Natural killer cell (primary cell): ENCODE data around the gene PREP. TPM values are rescaled to one million over a fixed set of nuclear protein-coding genes. Genes with fewer than 3 reads are reported as not detected.

Experiments
- ATAC-seq, 3 donors: fragments of 150-1000 bp in 2 of 3; fragments of 200-7000 bp in 1 of 3; cut with Tn5 transposase; 1 replicate in 1 of 3; 2 replicates in 2 of 3; pipeline ENCODE4 v1.10.0; 2021; ENCODE audit warnings: mild to moderate bottlenecking in 2 of 3, moderate library complexity in 2 of 3
- DNase-seq, 2 donors: peaks; one replicate each; pipeline versions ENCODE4 v3.0.0 to v3.0.0-alpha.2; 2013 to 2021; ENCODE audit warnings: mixed read lengths in 1 of 2
- H3K27ac ChIP-seq: one replicate; pipeline ENCODE4 v1.5.1; 2013; ENCODE audit warnings: mild to moderate bottlenecking, low read length
- H3K27me3 ChIP-seq: one replicate; pipeline ENCODE4 v1.6.1; 2013; ENCODE audit warnings: low read length; ENCODE audit not compliant: control insufficient read depth, insufficient read depth
- H3K36me3 ChIP-seq: one replicate; pipeline ENCODE4 v1.6.1; 2013; ENCODE audit warnings: low read length; ENCODE audit not compliant: control insufficient read depth, insufficient read depth
- H3K4me1 ChIP-seq: one replicate; pipeline ENCODE4 v1.6.1; 2013; ENCODE audit warnings: low read length; ENCODE audit not compliant: control insufficient read depth, insufficient read depth
- H3K4me3 ChIP-seq: one replicate; pipeline ENCODE4 v1.5.1; 2013; ENCODE audit warnings: low read length
- H3K9me3 ChIP-seq: one replicate; pipeline ENCODE4 v1.6.1; 2013; ENCODE audit warnings: low read length; ENCODE audit not compliant: control insufficient read depth, insufficient read depth
- H3K27ac Mint-ChIP-seq, 2 donors: one replicate each; pipeline ENCODE4 v1.8.0; 2022; ENCODE audit warnings: mild to moderate bottlenecking in 2 of 2, mixed read lengths in 2 of 2, moderate library complexity in 1 of 2
- H3K27me3 Mint-ChIP-seq, 2 donors: one replicate each; pipeline ENCODE4 v1.8.0; 2022; ENCODE audit warnings: low read depth in 2 of 2, mixed read lengths in 2 of 2
- H3K36me3 Mint-ChIP-seq: one replicate; pipeline ENCODE4 v1.8.0; 2022; ENCODE audit warnings: mixed read lengths
- H3K4me1 Mint-ChIP-seq, 2 donors: one replicate each; pipeline ENCODE4 v1.8.0; 2022; ENCODE audit warnings: mixed read lengths in 2 of 2
- H3K4me3 Mint-ChIP-seq: one replicate; pipeline ENCODE4 v1.8.0; 2022; ENCODE audit warnings: mild to moderate bottlenecking, moderate library complexity, mixed read lengths
- H3K9me3 Mint-ChIP-seq, 2 donors: one replicate each; pipeline ENCODE4 v1.8.0; 2022; ENCODE audit warnings: mixed read lengths in 2 of 2
- WGBS: methylation state at CpG from one replicate; pipeline ENCODE4 v1.1.7; 2013; ENCODE audit warnings: missing lambda C conversion rate; ENCODE audit not compliant: insufficient coverage; 5-methylcytosine and 5-hydroxymethylcytosine counted together
- intact Hi-C: fragments of 100-400 bp; cut with micrococcal nuclease; formaldehyde crosslinking; loops from one replicate; pipeline ENCODE4 v1.14.2; 2022
- total RNA-seq, 4 donors: library from RNA; stranded (reverse); fragments of 120-200 nt in 1 of 4; gene quantifications; one replicate each; pipeline versions ENCODE4 v1.2.3 to v1.2.4, GENCODE V29; 2013 to 2022
- TF ChIP-seq, protein P1 (sequence below): fragments of 200-600 bp; IDR thresholded peaks from one replicate; pipeline ENCODE4 v1.8.0; 2022; ENCODE audit warnings: antibody characterized with exemption

PREP gene
- total RNA-seq, 3 donors from 2014 or later (not counting 1 experiment from before 2014, with no cell fraction given): 30.0 to 42.9 (median 37.1) TPM

DNA sequence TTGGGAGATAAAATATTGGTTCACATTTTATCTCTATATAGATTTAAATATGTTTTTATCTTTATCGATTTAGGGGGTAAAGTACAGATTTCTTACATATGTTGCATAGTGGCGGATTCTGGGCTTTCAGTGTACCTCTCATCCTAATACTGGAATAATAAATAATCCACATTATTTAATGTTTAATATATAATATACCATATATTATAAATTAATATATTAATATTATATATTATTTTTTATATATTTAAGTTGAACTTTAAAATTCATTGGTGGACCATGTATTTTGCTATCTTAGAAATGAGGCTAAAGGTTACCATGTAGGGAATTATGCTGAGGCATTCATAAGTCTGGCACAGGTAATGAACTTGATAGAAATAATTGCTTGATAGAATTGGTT is 133.5 kb downstream of the PREP start:
- no peaks in the 10 kb centered on the region for H3K9me3 ChIP-seq
- H3K27ac Mint-ChIP-seq: no peak overlapping the region
- H3K4me3 Mint-ChIP-seq: no peak overlapping the region
- H3K27me3 Mint-ChIP-seq: peaks cover 0 to 5% of the 10 kb centered on the region in 2 donors
- peaks cover 2% of the 10 kb centered on the region for H3K27me3 ChIP-seq
- H3K36me3 Mint-ChIP-seq: peaks cover 8% of the 10 kb centered on the region
- no peaks in the 10 kb centered on the region for H3K4me1 ChIP-seq
- DNase-seq (no peak), ATAC-seq (no peak)
- no peaks in the 10 kb centered on the region for H3K36me3 ChIP-seq
- no CpG with 5 or more reads among the region's 2 CpGs for WGBS
- intact Hi-C loops: no loop called here
- H3K9me3 Mint-ChIP-seq: peaks cover 0 to 5% of the 10 kb centered on the region in 2 donors
- H3K4me1 Mint-ChIP-seq: peaks cover 0 to 8% of the 10 kb centered on the region in 2 donors
- no peak overlapping the region for H3K4me3 ChIP-seq
- TF ChIP-seq, protein P1, sequence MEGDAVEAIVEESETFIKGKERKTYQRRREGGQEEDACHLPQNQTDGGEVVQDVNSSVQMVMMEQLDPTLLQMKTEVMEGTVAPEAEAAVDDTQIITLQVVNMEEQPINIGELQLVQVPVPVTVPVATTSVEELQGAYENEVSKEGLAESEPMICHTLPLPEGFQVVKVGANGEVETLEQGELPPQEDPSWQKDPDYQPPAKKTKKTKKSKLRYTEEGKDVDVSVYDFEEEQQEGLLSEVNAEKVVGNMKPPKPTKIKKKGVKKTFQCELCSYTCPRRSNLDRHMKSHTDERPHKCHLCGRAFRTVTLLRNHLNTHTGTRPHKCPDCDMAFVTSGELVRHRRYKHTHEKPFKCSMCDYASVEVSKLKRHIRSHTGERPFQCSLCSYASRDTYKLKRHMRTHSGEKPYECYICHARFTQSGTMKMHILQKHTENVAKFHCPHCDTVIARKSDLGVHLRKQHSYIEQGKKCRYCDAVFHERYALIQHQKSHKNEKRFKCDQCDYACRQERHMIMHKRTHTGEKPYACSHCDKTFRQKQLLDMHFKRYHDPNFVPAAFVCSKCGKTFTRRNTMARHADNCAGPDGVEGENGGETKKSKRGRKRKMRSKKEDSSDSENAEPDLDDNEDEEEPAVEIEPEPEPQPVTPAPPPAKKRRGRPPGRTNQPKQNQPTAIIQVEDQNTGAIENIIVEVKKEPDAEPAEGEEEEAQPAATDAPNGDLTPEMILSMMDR: no peak
- H3K27ac ChIP-seq: no peak overlapping the region

DNA sequence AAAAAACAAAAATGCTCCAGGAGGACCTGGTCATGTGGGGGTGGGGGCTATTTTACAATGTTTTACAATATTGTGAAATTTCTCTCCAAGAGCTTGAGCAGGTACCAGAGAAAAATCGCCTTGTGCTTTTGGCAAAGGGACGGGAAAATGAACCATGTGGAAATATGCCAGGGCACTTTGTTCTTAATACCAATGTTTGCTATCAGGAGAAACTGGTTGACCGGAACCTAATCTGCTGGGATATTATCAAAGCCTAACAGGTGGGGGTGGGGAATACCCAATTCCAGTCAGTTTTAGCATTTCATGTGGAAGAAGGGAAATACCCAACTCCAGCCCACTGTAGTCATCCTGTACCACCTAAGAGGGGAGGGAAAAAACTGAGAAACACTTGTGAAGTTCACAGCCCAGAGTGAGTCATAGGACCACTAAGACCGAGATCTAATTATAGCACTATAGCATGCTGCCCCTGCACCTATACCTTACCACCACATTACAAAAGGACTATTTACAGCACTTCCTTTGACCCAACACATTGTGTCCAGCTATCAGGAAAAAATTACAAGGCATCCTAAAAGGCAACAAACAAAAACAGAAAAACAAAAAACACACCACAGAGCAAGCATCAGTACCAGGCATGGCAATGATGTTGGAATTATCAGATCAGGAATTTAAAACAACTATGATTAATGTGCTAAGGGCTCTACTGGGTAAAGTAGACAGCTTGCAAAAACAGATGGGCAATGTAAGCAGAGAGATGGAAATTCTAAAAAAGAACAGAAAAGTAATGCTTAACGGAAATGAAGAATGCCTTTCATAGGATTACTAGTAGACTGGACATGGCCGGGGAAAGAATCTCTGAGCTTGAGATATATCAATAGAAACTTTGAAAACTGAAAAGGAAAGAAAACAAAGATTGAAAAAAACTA is 138.9 kb downstream of the PREP start:
- peaks cover 0 to 5% of the 10 kb centered on the region in 2 donors for H3K9me3 Mint-ChIP-seq
- H3K27me3 ChIP-seq: peaks cover 2% of the 10 kb centered on the region
- no peak overlapping the region for H3K27ac ChIP-seq
- H3K4me3 Mint-ChIP-seq: no peak overlapping the region
- no peaks in the 10 kb centered on the region for H3K36me3 ChIP-seq
- TF ChIP-seq, protein P1: no peak
- H3K27me3 Mint-ChIP-seq: peaks cover 21 to 27% of the 10 kb centered on the region in 2 donors
- intact Hi-C loops: no loop called here
- ATAC-seq (no peak), DNase-seq (no peak)
- no peaks in the 10 kb centered on the region for H3K9me3 ChIP-seq
- H3K4me1 Mint-ChIP-seq: no peaks in the 10 kb centered on the region
- H3K4me3 ChIP-seq: no peak overlapping the region
- no peak overlapping the region for H3K27ac Mint-ChIP-seq
- peaks cover 8% of the 10 kb centered on the region for H3K36me3 Mint-ChIP-seq
- H3K4me1 ChIP-seq: no peaks in the 10 kb centered on the region
- WGBS: 81% methylated on average over 6 of the region's 6 CpGs

DNA sequence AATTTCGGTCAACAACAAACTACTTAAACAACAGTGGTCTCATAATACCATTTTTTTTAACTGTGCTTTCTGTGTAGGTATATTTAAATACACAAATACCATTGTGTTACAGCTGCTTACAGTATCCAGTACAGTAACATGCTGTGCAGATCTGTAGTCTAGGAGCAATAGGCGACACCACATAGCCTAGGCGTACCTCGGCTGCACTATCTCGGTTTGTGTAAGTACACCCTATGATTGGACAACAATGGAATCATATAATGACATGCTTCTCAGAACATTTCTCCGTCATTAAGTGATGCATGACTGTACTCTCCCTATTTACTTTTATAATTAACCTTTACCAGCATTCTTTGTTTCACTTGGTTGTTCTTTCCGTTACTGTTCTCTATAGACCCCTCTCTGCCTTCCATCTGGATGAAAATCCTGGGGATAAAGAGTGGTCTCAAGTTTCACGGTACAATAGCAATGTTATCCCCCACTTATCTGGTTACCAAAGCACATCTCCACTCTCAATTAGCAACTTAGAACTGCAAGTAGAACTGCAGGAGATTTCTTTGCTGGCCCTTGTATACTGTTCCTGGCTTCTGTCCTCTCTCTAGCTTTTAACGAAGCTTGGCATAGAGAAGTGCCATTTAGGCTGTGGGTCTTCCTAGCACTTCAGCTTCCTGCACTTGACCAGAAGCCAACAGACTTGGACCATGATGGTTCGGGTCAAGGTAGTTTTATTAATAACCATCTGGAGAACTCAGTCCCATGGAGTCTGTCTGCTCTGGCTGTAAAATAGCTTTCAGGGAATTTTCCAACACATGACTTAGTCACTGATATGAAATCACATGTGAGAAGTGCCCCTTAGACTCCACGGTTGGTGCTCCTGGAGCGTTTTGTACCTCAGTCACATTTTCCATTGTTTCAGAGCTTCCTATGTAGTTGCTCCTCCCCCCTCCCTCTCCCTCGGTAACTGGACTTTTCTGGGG is 142.7 kb downstream of the PREP start:
- 84% methylated on average over 10 of the region's 13 CpGs for WGBS
- TF ChIP-seq, protein P1: no peak
- intact Hi-C loops: no loop called here
- no peak for DNase-seq
- no peak overlapping the region for H3K27ac ChIP-seq
- H3K9me3 Mint-ChIP-seq: no peaks in the 10 kb centered on the region
- H3K4me3 ChIP-seq: no peak overlapping the region
- peaks cover 26 to 33% of the 10 kb centered on the region in 2 donors for H3K27me3 Mint-ChIP-seq
- peaks cover 2% of the 10 kb centered on the region for H3K27me3 ChIP-seq
- no peak overlapping the region for H3K27ac Mint-ChIP-seq
- no peaks in the 10 kb centered on the region for H3K4me1 Mint-ChIP-seq
- no peak for ATAC-seq
- no peaks in the 10 kb centered on the region for H3K36me3 ChIP-seq
- no peaks in the 10 kb centered on the region for H3K36me3 Mint-ChIP-seq
- H3K4me3 Mint-ChIP-seq: no peak overlapping the region
- H3K4me1 ChIP-seq: no peaks in the 10 kb centered on the region
- no peaks in the 10 kb centered on the region for H3K9me3 ChIP-seq
